H1 (cell line): ENCODE data around the gene COMP. TPM values are rescaled to one million over a fixed set of nuclear protein-coding genes. Genes with fewer than 3 reads are reported as not detected.

Source experiments
- CTCF ChIA-PET: fragments of 300-600 bp; sonication (Branson Sonifier 250); formaldehyde crosslinking; loops from one replicate; lab custom pipeline; 2021; ENCODE audit not compliant: partially characterized antibody; lab: Charles Lee
- POLR2A ChIA-PET: fragments of 300-600 bp; sonication (Branson Sonifier 250); formaldehyde crosslinking; loops from one replicate; lab custom pipeline; 2021; ENCODE audit warnings: inconsistent platforms; ENCODE audit not compliant: partially characterized antibody; lab: Charles Lee
- DNase-seq, 2 experiments: peaks; one replicate each; pipeline versions ENCODE4 v3.0.0 to v3.0.0-alpha.2; 2010 to 2022; ENCODE audit warnings: low spot score in 2 of 2, low read depth in 1 of 2, mixed read lengths in 1 of 2
- FAIRE-seq: peaks from 2 replicates; lab custom pipeline; 2011; peaks lifted over from hg19 to GRCh38; lab: Jason Lieb, UNC
- H2AFZ ChIP-seq: 2 replicates; pipeline ENCODE4 v1.8.1; 2012; ENCODE audit warnings: low read length, inconsistent platforms
- H2AK5ac ChIP-seq: 2 replicates; pipeline ENCODE4 v1.6.1; 2013; ENCODE audit warnings: low read depth, low read length
- H2BK120ac ChIP-seq: replicated peaks from 2 replicates; pipeline ENCODE3; 2013; ENCODE audit warnings: low read depth, low read length, inconsistent platforms
- H2BK12ac ChIP-seq: 2 replicates; pipeline ENCODE4 v1.6.1; 2013; ENCODE audit warnings: low read depth, low read length
- H2BK15ac ChIP-seq: 2 replicates; pipeline ENCODE4 v1.6.1; 2013; ENCODE audit warnings: low read length
- H2BK20ac ChIP-seq: 2 replicates; pipeline ENCODE4 v1.6.1; 2013; ENCODE audit warnings: low read length
- H2BK5ac ChIP-seq: 2 replicates; pipeline ENCODE4 v1.6.1; 2013; ENCODE audit warnings: low read depth, low read length
- H3K14ac ChIP-seq: 2 replicates; pipeline ENCODE4 v1.6.1; 2013; ENCODE audit warnings: inconsistent platforms; ENCODE audit not compliant: insufficient read length
- H3K18ac ChIP-seq: 2 replicates; pipeline ENCODE4 v1.6.1; 2013; ENCODE audit warnings: low read length; ENCODE audit errors: extremely low read depth
- H3K23ac ChIP-seq: 2 replicates; pipeline ENCODE4 v1.6.1; 2013; ENCODE audit warnings: inconsistent platforms; ENCODE audit not compliant: insufficient read length
- H3K23me2 ChIP-seq: 2 replicates; pipeline ENCODE4 v1.6.1; 2013; ENCODE audit warnings: low read depth, low read length
- H3K27ac ChIP-seq: 2 replicates; pipeline ENCODE4 v1.6.1; 2011; ENCODE audit warnings: low read depth, low read length, inconsistent platforms
- H3K27me3 ChIP-seq, 4 experiments: replicated peaks in 1 of 4; 1 replicate in 1 of 4; 2 replicates in 3 of 4; pipeline versions ENCODE4 v1.6.1 to v1.8.1; 2011 to 2013; ENCODE audit warnings: low read length in 3 of 4, mild to moderate bottlenecking in 3 of 4, inconsistent platforms in 2 of 4, mixed read lengths in 2 of 4, moderate library complexity in 1 of 4; ENCODE audit not compliant: control insufficient read depth in 3 of 4, insufficient read depth in 3 of 4; ENCODE audit errors: extremely low read depth in 1 of 4
- H3K36me3 ChIP-seq, 4 experiments: 2 replicates each; pipeline versions ENCODE4 v1.6.1 to v1.8.1; 2011 to 2013; ENCODE audit warnings: mild to moderate bottlenecking in 4 of 4, low read length in 3 of 4, moderate library complexity in 2 of 4, control low read depth in 1 of 4, inconsistent platforms in 1 of 4; ENCODE audit not compliant: insufficient read depth in 4 of 4, control insufficient read depth in 2 of 4
- H3K4ac ChIP-seq: replicated peaks from 2 replicates; pipeline ENCODE3; 2013; ENCODE audit warnings: low read length, low read depth, mixed read lengths, inconsistent platforms; ENCODE audit not compliant: insufficient read length
- H3K4me1 ChIP-seq, 4 experiments: replicated peaks in 1 of 4; 1 replicate in 1 of 4; 2 replicates in 3 of 4; pipeline versions ENCODE4 v1.6.1 to v1.8.1; 2011 to 2013; ENCODE audit warnings: low read length in 3 of 4, inconsistent platforms in 2 of 4, mixed read lengths in 1 of 4; ENCODE audit not compliant: insufficient read depth in 4 of 4, control insufficient read depth in 3 of 4
- H3K4me2 ChIP-seq, 2 experiments: 2 replicates each; pipeline versions ENCODE4 v1.6.1 to v1.8.1; 2011 to 2013; ENCODE audit warnings: low read depth in 2 of 2, low read length in 2 of 2, control low read depth in 1 of 2, inconsistent platforms in 1 of 2, mild to moderate bottlenecking in 1 of 2; ENCODE audit not compliant: insufficient read depth in 1 of 2
- H3K4me3 ChIP-seq, 4 experiments: fragments of 200-600, 300-600 bp in 1 of 4; sonication (generic), shearing (Covaris generic), sonication (Bioruptor Twin) in 1 of 4; 2 replicates each; pipeline versions ENCODE4 v1.5.1 to v1.8.1; 2011 to 2016; ENCODE audit warnings: low read length in 4 of 4, low read depth in 3 of 4, control low read depth in 2 of 4, inconsistent platforms in 2 of 4, mild to moderate bottlenecking in 2 of 4, mixed read lengths in 1 of 4, moderate library complexity in 1 of 4; ENCODE audit not compliant: insufficient read depth in 2 of 4; ENCODE audit errors: extremely low read depth in 1 of 4
- H3K56ac ChIP-seq: replicated peaks from 2 replicates; pipeline ENCODE3; 2013; ENCODE audit warnings: low read depth, mild to moderate bottlenecking, mixed read lengths, low read length, inconsistent platforms; ENCODE audit not compliant: insufficient read length
- H3K79me1 ChIP-seq: 2 replicates; pipeline ENCODE4 v1.6.1; 2013; ENCODE audit warnings: low read depth, low read length, control low read depth
- H3K79me2 ChIP-seq, 2 experiments: 2 replicates each; pipeline versions ENCODE4 v1.6.1 to v1.8.1; 2012 to 2013; ENCODE audit warnings: low read length in 2 of 2, mild to moderate bottlenecking in 2 of 2, inconsistent platforms in 1 of 2; ENCODE audit not compliant: insufficient read depth in 2 of 2, control insufficient read depth in 1 of 2
- H3K9ac ChIP-seq, 4 experiments: replicated peaks in 1 of 4; 1 replicate in 1 of 4; 2 replicates in 3 of 4; pipeline versions ENCODE4 v1.6.1 to v1.8.1; 2011 to 2013; ENCODE audit warnings: low read depth in 3 of 4, low read length in 3 of 4, control low read depth in 2 of 4, mild to moderate bottlenecking in 2 of 4, moderate library complexity in 2 of 4, inconsistent platforms in 1 of 4; ENCODE audit errors: extremely low read depth in 1 of 4
- H3K9me3 ChIP-seq, 2 experiments: 2 replicates each; pipeline versions ENCODE4 v1.6.1 to v1.8.1; 2012 to 2013; ENCODE audit warnings: mild to moderate bottlenecking in 2 of 2, moderate library complexity in 2 of 2, control low read depth in 1 of 2, inconsistent platforms in 1 of 2, low read depth in 1 of 2, low read length in 1 of 2, mixed read lengths in 1 of 2; ENCODE audit not compliant: insufficient read depth in 2 of 2
- H4K20me1 ChIP-seq, 2 experiments: replicated peaks in 1 of 2; 2 replicates each; pipeline versions ENCODE3 to v1.8.1; 2011 to 2013; ENCODE audit warnings: inconsistent platforms in 2 of 2, low read length in 2 of 2, mild to moderate bottlenecking in 1 of 2; ENCODE audit not compliant: insufficient read depth in 2 of 2, control insufficient read depth in 1 of 2
- H4K5ac ChIP-seq: 2 replicates; pipeline ENCODE4 v1.6.1; 2013; ENCODE audit warnings: low read length, low read depth, mixed read lengths, inconsistent platforms; ENCODE audit not compliant: insufficient read length
- H4K8ac ChIP-seq: 2 replicates; pipeline ENCODE4 v1.8.0; 2013; ENCODE audit warnings: mild to moderate bottlenecking, moderate library complexity, low read length, inconsistent platforms; ENCODE audit not compliant: insufficient read depth; ENCODE audit errors: extremely low read depth
- H4K91ac ChIP-seq: replicated peaks from 2 replicates; pipeline ENCODE3; 2013; ENCODE audit warnings: low read length, mixed read lengths, inconsistent platforms; ENCODE audit not compliant: insufficient read length
- CBX8 ChIP-seq: fragments of 300-800, 300-1000 bp; sonication (generic); IDR thresholded peaks from 2 replicates; pipeline ENCODE4 v1.7.1; 2016; ENCODE audit warnings: low read depth, low read length, borderline replicate concordance
- FOSL1 ChIP-seq: IDR thresholded peaks from 2 replicates; pipeline ENCODE4 v1.6.1; 2011; ENCODE audit warnings: mild to moderate bottlenecking, low read depth, low read length, moderate library complexity; ENCODE audit not compliant: insufficient read depth
- GABPA ChIP-seq: IDR thresholded peaks from 2 replicates; pipeline ENCODE4 v1.6.1; 2011; ENCODE audit warnings: mild to moderate bottlenecking, low read length, moderate library complexity, borderline replicate concordance; ENCODE audit not compliant: insufficient read depth
- GTF2F1 ChIP-seq: IDR thresholded peaks from 2 replicates; pipeline ENCODE4 v1.6.1; 2012; ENCODE audit warnings: low read depth, low read length, improper control_type of control experiment, borderline replicate concordance
- KDM5A ChIP-seq: fragments of 200-600 bp; IDR thresholded peaks from 2 replicates; pipeline ENCODE4 v1.7.1; 2012; ENCODE audit warnings: mild to moderate bottlenecking, low read length, inconsistent platforms, mixed read lengths
- NANOG ChIP-seq: IDR thresholded peaks from 2 replicates; pipeline ENCODE4 v1.6.1; 2011; ENCODE audit warnings: low read length, low read depth, mild to moderate bottlenecking, inconsistent platforms; ENCODE audit not compliant: insufficient read depth, poor library complexity, severe bottlenecking
- PHF8 ChIP-seq: fragments of 200-600 bp; sonication (generic); conservative IDR thresholded peaks from 2 replicates; pipeline ENCODE4 v1.7.1; 2012; ENCODE audit warnings: low read depth, mild to moderate bottlenecking, inconsistent platforms, low read length, moderate library complexity
- POLR2A ChIP-seq, 2 experiments: IDR thresholded peaks; 1 replicate in 1 of 2; 2 replicates in 1 of 2; pipeline ENCODE4 v1.6.1; 2011; ENCODE audit warnings: low read depth in 2 of 2, low read length in 2 of 2, mild to moderate bottlenecking in 2 of 2; ENCODE audit errors: control extremely low read depth in 1 of 2
- TAF1 ChIP-seq: IDR thresholded peaks from 2 replicates; pipeline ENCODE4 v1.6.1; 2011; ENCODE audit warnings: mild to moderate bottlenecking, low read depth, low read length
- TAF7 ChIP-seq: optimal IDR thresholded peaks from 2 replicates; pipeline ENCODE3; 2011; ENCODE audit warnings: low read depth, mild to moderate bottlenecking, inconsistent platforms, low read length, moderate library complexity, borderline replicate concordance
- TCF12 ChIP-seq: IDR thresholded peaks from 2 replicates; pipeline ENCODE4 v1.6.1; 2011; ENCODE audit warnings: low read depth, mild to moderate bottlenecking, low read length
- YY1 ChIP-seq: IDR thresholded peaks from 2 replicates; pipeline ENCODE4 v1.6.1; 2011; ENCODE audit warnings: low read depth, mild to moderate bottlenecking, low read length
- WGBS, 2 experiments: shearing (Covaris generic) in 1 of 2; methylation state at CpG; one replicate each; pipeline versions ENCODE4 v1.1.6 to v1.1.7; 2013 to 2015; ENCODE audit warnings: low lambda C conversion rate in 2 of 2, mixed read lengths in 2 of 2, inconsistent platforms in 1 of 2, low coverage in 1 of 2, missing lambda C conversion rate in 1 of 2; ENCODE audit not compliant: insufficient replicate concordance in 2 of 2, insufficient coverage in 1 of 2, insufficient read length in 1 of 2; ENCODE audit errors: extremely low coverage in 1 of 2, missing lambda C conversion rate in 1 of 2; 5-methylcytosine and 5-hydroxymethylcytosine counted together
- polyA plus RNA-seq, 7 experiments: library from polyadenylated mRNA; depleted of rRNA in 3 of 7; stranded (reverse) in 5 of 7; unstranded in 2 of 7; fragments of >200 nt in 5 of 7; fragments of 200-250 nt in 2 of 7; gene quantifications; 1 replicate in 5 of 7; 2 replicates in 1 of 7; 4 replicates in 1 of 7; pipeline versions ENCODE4 v1.2.1 to v1.2.3, GENCODE V29; 2011 to 2013; ENCODE audit warnings: missing spikeins in 2 of 7, mixed read lengths in 2 of 7
- total RNA-seq: library from RNA; stranded (reverse); fragmentation: NEBNext Ultra II Directional; extraction: Animal tissue kit (Norgen Biotek cat#: 25700); gene quantifications from 2 replicates; pipeline ENCODE4 v1.2.1, GENCODE V29; 2021

Gene COMP
- total and polyA plus RNA-seq, 2 of the 8 experiments (the other 6 are each of a cell fraction or from before 2014, with no cell fraction given): 0.17 TPM

DNA sequence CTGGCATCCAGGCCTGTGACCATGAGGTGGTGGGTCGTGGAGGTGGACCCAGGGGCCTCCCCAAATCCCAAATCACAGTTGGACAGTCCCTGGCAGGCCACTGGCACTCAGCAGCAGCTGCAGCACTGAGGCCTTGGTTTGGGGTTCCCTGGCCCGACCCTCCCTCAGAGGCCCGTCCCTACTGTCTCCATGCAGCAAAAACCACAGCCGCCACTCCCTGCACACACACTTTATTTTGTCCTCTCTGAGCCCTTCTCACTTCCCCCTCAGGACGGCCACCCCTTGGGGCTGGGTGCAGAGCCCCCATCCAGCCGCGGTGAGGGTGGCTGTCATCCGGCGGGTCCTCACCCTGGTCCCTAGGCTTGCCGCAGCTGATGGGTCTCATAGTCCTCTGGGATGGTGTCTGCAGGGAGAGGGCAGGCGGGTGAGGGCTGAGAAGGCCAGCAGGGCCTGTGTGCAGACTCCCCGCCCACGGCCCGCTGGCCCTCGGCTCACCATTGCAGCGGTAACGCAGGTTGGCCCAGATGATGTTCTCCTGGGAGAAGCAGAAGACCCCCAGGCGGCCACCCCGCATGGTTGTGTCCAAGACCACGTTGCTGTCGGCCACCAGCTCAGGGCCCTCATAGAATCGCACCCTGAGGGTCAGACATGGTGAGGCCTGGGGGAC is 8.4 kb downstream of the COMP start:
- no peak overlapping the region for H4K5ac ChIP-seq
- no peak overlapping the region for H2BK12ac ChIP-seq
- H3K79me2 ChIP-seq: no peaks in the 10 kb centered on the region
- H3K27me3 ChIP-seq: peaks cover 42 to 97% (median 92%) of the 10 kb centered on the region in 4 experiments
- no peaks in the 10 kb centered on the region for H3K9me3 ChIP-seq
- no peak overlapping the region for H2BK15ac ChIP-seq
- H2BK5ac ChIP-seq: no peak overlapping the region
- POLR2A ChIA-PET: interaction anchor here (1.0 to 1.7 kb wide), 4 partner anchors 9 to 145 kb away, joined by 3 to 5 read pairs (median 3); no protein-coding TSS in a partner anchor
- no peaks in the 10 kb centered on the region for H3K36me3 ChIP-seq
- H4K91ac ChIP-seq: no peak overlapping the region
- no peak overlapping the region for H3K18ac ChIP-seq
- H3K23ac ChIP-seq: no peak overlapping the region
- peaks cover 3 to 13% (median 9%) of the 10 kb centered on the region in 4 experiments for H3K4me1 ChIP-seq
- H3K9ac ChIP-seq: no peak overlapping the region
- no peak overlapping the region for H3K14ac ChIP-seq
- CTCF ChIA-PET: interaction anchor here (0.9 to 3.4 kb wide), 4 partner anchors 10 to 56 kb away, joined by 4 to 15 read pairs (median 5); no protein-coding TSS in a partner anchor
- no peaks in the 10 kb centered on the region for H3K79me1 ChIP-seq
- peaks cover 9 to 31% of the 10 kb centered on the region in 2 experiments for H4K20me1 ChIP-seq
- peaks cover 5% of the 10 kb centered on the region; the same call in 1 of the 2 replicates for H3K23me2 ChIP-seq
- DNase-seq (no peak), FAIRE-seq (no peak)
- H2BK120ac ChIP-seq: no peak overlapping the region
- H3K4me2 ChIP-seq: no peak overlapping the region
- no peak overlapping the region for H2AK5ac ChIP-seq
- H3K56ac ChIP-seq: no peak overlapping the region
- H2AFZ ChIP-seq: no peak overlapping the region
- H2BK20ac ChIP-seq: no peak overlapping the region
- no peak overlapping the region for H3K27ac ChIP-seq
- no peak overlapping the region for H3K4me3 ChIP-seq
- WGBS, 2 experiments: 86% methylated on average over 18 of the region's 22 CpGs; no CpG with 5 or more reads in 1 of the 2 experiments
- H3K4ac ChIP-seq: no peak overlapping the region
- peak overlapping the region; percentile 21; the same call in 1 of the 2 replicates for H4K8ac ChIP-seq
- TF ChIP-seq KDM5A (no peak), TAF1 (no peak), TCF12 (no peak), PHF8 (no peak), CBX8 (no peak), FOSL1 (no peak), TAF7 (no peak), POLR2A (IDR thresholded peaks at IDR 0.05; ENCODE audit: control extremely low read depth in 1 of 2, low read depth in 2 of 2, low read length in 2 of 2) (no peak), YY1 (no peak), GTF2F1 (no peak), NANOG (no peak), GABPA (no peak)
